GM21717 (cell line): Measurements from ENCODE around the gene ELOVL6.

Experiments used
- ATAC-seq: cut with Tn5 transposase; IDR thresholded peaks from one replicate; pipeline ENCODE4 v1.9.1; 2021; ENCODE audit warnings: mild to moderate bottlenecking, moderate library complexity; ENCODE audit not compliant: unreplicated experiment

The ELOVL6 gene

DNA sequence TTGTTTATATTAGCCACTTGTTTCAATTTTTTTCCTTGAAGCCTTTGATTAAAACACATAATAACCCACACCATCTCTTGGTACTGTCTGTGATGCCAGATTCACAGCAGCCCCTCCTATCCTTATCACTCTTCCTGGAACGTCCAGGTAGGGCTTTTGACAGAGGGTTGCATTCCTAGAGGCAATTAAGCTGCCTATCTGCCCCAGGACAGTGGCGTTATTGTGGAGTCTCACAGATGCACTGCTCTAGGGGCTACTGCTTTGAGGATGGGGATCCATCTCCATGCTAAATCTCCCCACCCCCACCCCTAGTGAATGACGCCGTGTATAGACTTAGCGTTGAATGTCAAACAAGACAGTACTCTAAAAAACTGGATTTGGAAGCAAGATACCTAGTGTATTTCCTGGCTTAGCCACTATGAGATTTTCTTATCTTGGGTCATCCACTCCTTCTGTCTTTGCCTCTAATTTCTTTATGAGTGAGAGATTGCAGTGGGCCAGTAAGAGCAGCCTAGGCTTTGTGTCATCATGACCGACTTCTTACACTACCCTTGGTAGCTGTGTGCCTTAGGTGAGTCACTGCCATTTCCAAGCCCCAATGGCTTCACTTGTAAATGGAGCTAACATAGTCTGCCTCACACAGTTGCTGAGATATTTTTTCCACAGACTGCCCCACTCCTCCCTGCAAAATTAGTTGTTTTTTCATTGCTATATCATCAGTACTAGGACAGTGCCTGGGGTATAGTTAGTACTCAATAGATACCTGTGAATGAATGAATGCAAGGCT, 194.8 kb downstream of the ELOVL6 start:
- ATAC-seq, result no peak

DNA sequence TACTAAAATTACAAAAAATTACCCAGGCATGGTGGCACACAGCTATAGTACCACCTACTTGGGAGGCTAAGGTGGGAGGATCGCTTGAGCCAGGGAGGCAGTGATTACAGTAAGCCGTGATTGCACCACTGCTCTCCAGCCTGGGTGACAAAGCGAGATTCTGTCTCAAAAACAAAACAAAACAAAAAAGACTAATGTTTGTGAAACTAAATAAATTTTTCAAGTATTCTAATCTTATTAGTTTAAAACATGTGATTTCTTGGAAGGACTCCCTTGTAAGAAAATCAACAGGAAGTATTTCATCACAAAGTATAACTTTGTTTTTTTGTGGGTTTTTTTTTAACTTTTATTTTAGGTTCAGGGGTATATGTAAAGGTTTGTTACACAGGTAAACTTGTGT, 196.1 kb downstream of the ELOVL6 start:
- ATAC-seq, result no peak

DNA sequence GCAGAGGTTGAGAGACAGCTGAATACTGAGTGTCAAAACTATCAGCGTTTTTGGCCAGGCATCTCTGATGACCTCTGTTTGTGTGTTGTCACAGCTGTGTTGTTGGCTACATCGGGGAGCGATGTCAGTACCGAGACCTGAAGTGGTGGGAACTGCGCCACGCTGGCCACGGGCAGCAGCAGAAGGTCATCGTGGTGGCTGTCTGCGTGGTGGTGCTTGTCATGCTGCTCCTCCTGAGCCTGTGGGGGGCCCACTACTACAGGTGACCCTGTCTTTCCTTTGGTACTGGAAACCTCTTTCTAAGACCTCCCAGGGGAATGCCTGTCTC, 198.9 kb downstream of the ELOVL6 start:
- no peak for ATAC-seq

- ATAC-seq, result no peak
These were observed 199.4 kb downstream of the ELOVL6 start for GRCh38 chr4:109998867-109999584.

GRCh38 chr4:109996526-109996925, 201.9 kb downstream of the ELOVL6 start:
- no peak for ATAC-seq
